ENCODE data around the gene INPP5A.
"Not testable (repeated sequence)": the region's sequence is repeated elsewhere in the genome, so short reads cannot be mapped to it uniquely, and the experiment has no call there.

INPP5A gene

GRCh38 chr10:132700156-132701098 lies 162.8 kb downstream of the INPP5A start:
- Histone ChIP-seq H3K9ac (ENCODE audit: low read depth, low read length) (no peak overlapping the region), H3K4me3 (ENCODE audit: low read depth, low read length) (no peak overlapping the region), H3K27me3 (ENCODE audit: control insufficient read depth, insufficient read depth, low read length) (no peaks in the 10 kb centered on the region), H3K9me3 (ENCODE audit: control insufficient read depth, insufficient read depth, low read length) (no peaks in the 10 kb centered on the region), H3K36me3 (ENCODE audit: control insufficient read depth, insufficient read depth, low read length) (peaks cover 6% of the 10 kb centered on the region), H3K4me1 (ENCODE audit: control insufficient read depth, insufficient read depth, low read length) (no peaks in the 10 kb centered on the region)

DNA sequence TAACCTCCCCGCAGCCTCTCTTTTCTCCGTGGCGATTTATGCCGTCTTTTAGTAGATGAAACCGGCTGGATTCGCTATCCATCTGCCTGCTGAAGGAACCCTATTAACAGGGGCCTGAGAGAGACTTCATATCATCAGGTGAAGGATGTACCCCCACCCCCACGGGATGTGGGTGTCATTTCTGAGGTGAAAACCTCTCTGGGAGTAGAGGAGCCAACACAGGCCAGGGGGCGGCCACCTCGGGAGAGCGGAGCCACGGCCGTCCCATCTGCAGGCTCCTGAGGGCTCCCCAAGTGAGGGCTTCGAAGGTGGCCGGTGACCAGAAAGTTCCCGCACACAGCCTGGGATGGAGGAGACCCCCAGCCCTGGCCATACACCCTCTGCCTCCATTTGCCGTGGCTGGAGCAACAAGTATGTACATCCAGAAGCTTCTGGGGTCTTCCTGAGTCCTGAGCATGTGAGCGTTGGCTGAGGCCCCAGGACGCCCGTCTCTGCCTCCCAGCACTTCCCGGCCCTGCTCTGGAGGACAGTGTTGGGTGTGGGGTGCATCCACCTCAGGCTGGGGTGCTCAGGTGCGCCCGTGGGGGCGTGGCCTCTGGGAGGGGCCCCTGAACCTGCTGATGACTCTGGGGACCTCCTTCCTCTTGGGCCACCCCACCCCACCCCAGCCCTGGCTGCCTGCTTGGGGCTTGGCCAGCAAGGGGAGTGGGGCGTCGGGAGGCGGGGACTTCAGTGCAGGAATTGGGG lies 163.7 kb downstream of the INPP5A start:
- H3K4me3 ChIP-seq (ENCODE audit: low read depth, low read length): no peak overlapping the region
- H3K36me3 ChIP-seq (ENCODE audit: control insufficient read depth, insufficient read depth, low read length): peaks cover 6% of the 10 kb centered on the region
- no peaks in the 10 kb centered on the region for H3K4me1 ChIP-seq (ENCODE audit: control insufficient read depth, insufficient read depth, low read length)
- H3K9ac ChIP-seq (ENCODE audit: low read depth, low read length): no peak overlapping the region
- H3K9me3 ChIP-seq (ENCODE audit: control insufficient read depth, insufficient read depth, low read length): no peaks in the 10 kb centered on the region
- H3K27me3 ChIP-seq (ENCODE audit: control insufficient read depth, insufficient read depth, low read length): no peaks in the 10 kb centered on the region

- H3K4me3 ChIP-seq (ENCODE audit: low read depth, low read length): no peak overlapping the region
- no peaks in the 10 kb centered on the region for H3K4me1 ChIP-seq (ENCODE audit: control insufficient read depth, insufficient read depth, low read length)
- H3K9ac ChIP-seq (ENCODE audit: low read depth, low read length): no peak overlapping the region
- no peaks in the 10 kb centered on the region for H3K9me3 ChIP-seq (ENCODE audit: control insufficient read depth, insufficient read depth, low read length)
- no peaks in the 10 kb centered on the region for H3K27me3 ChIP-seq (ENCODE audit: control insufficient read depth, insufficient read depth, low read length)
- H3K36me3 ChIP-seq (ENCODE audit: control insufficient read depth, insufficient read depth, low read length): peaks cover 6% of the 10 kb centered on the region
These were observed 164.2 kb downstream of the INPP5A start for GRCh38 chr10:132701846-132702190.

DNA sequence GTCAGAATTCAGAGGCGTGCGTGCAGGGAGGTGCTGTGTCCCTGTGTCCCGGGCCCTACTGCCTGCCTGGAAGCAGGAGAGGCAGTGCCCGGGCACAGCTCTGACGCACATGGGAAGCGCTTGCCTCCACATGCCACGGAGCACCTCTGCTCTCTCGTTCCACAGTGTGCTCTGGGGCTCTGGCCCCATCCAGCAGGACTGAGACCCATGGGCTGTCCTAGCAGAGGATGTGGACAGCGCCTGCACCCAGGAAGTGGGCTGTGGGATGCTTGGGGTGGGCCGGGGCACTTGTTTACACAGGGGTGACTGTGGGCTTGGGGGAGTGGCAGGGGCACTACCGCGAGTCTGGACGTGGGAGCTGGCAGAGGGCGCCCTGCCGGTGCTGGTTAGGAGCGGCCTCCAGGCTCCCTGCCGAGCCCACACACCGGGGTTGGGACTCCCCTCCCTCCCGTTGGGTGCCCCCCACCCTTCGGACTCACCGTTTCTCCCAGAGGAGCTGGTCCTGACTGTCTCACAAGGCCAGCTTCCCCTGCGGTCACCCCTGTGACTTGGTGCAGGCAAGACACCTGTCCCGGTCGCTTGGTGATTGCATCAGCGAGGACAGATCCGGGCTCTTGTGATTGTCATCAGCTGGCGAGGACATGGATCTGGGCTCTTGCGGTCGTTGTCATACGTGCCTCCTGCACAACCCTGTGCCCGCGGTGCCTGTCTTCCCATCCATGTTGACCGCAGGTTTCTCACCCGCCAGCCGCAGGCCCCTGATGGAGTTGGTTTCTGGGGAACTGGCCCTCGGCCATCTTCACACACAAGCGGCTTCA lies 165.2 kb downstream of the INPP5A start:
- H3K4me3 ChIP-seq (ENCODE audit: low read depth, low read length): no peak overlapping the region
- no peaks in the 10 kb centered on the region for H3K9me3 ChIP-seq (ENCODE audit: control insufficient read depth, insufficient read depth, low read length)
- H3K36me3 ChIP-seq (ENCODE audit: control insufficient read depth, insufficient read depth, low read length): peaks cover 6% of the 10 kb centered on the region
- H3K27me3 ChIP-seq (ENCODE audit: control insufficient read depth, insufficient read depth, low read length): no peaks in the 10 kb centered on the region
- H3K4me1 ChIP-seq (ENCODE audit: control insufficient read depth, insufficient read depth, low read length): no peaks in the 10 kb centered on the region
- no peak overlapping the region for H3K9ac ChIP-seq (ENCODE audit: low read depth, low read length)

DNA sequence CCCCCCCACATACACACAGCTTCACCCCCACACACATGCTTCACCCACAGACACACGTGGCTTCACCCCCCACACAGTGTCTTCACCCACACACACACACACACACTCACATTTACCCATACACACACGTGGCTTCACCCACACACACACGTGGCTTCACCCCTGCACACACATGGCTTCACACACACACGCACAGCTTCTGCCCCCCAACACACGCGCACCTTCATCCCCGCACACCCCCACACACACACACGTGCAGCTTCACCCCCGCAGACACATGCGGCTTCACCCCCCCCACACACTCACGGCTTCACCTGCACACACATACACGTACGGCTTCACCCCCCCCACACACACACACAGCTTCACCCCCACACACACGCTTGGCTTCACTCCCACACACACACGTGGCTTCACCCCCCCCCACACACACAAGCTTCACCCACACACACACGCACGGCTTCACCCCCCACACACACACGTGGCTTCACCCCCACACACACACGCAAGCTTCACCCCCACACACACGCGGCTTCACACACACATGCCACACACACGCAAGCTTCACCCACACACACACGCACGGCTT lies 165.9 kb downstream of the INPP5A start:
- Histone ChIP-seq H3K4me3 (ENCODE audit: low read depth, low read length) (no peak overlapping the region), H3K9ac (ENCODE audit: low read depth, low read length) (no peak overlapping the region), H3K4me1 (ENCODE audit: control insufficient read depth, insufficient read depth, low read length) (no peaks in the 10 kb centered on the region), H3K36me3 (ENCODE audit: control insufficient read depth, insufficient read depth, low read length) (peaks cover 6% of the 10 kb centered on the region), H3K9me3 (ENCODE audit: control insufficient read depth, insufficient read depth, low read length) (no peaks in the 10 kb centered on the region), H3K27me3 (ENCODE audit: control insufficient read depth, insufficient read depth, low read length) (no peaks in the 10 kb centered on the region)

DNA sequence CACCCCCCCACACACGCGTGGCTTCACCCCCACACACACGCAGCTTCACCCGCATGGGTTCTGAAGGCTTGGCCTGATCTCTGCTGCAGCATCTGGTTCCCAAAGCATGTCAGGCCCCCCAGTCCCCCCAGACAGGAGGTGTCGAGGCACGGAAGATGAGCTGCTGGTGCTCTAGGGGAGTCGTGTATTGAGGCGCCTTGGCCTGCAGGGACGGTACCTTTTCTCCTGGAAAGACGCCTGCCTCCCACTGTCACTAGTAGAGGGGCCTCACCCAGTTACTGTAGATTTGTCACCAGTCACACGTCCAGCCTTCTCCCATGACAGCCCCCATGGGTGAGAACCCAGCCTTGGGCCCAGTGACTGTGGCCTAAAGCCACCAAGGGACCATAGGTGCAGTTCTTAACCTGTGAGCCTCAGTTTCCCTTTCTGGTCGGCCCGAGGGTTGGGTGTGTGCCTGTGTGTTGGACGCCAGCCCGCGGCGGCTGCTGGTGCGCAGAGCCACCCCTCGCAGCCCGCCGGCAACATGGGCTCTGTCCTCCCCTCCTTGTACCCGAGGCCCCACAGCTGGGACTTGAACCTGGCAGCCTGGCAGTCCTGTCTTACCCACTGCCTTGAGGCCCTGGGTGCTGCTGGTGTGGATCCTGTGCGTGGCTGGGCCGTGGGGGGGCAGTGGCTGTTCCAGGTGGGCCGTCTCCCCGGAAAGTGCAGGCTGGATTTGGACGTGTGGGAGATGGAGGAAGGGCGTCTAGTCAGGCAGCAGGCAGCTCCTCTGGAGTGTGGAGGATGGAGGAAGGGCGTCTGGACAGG lies 166.6 kb downstream of the INPP5A start:
- Histone ChIP-seq H3K36me3 (ENCODE audit: control insufficient read depth, insufficient read depth, low read length) (peaks cover 6% of the 10 kb centered on the region), H3K9ac (ENCODE audit: low read depth, low read length) (no peak overlapping the region), H3K27me3 (ENCODE audit: control insufficient read depth, insufficient read depth, low read length) (no peaks in the 10 kb centered on the region), H3K9me3 (ENCODE audit: control insufficient read depth, insufficient read depth, low read length) (no peaks in the 10 kb centered on the region), H3K4me1 (ENCODE audit: control insufficient read depth, insufficient read depth, low read length) (no peaks in the 10 kb centered on the region), H3K4me3 (ENCODE audit: low read depth, low read length) (no peak overlapping the region)

DNA sequence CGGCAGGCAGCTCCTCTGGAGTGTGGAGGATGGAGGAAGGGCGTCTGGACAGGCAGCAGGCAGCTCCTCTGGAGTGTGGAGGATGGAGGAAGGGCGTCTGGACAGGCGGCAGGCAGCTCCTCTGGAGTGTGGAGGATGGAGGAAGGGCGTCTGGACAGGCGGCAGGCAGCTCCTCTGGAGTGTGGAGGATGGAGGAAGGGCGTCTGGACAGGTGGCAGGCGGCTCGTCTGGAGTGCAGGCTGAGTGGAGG lies 167.2 kb downstream of the INPP5A start:
- H3K9me3 ChIP-seq (ENCODE audit: control insufficient read depth, insufficient read depth, low read length); H3K27me3 ChIP-seq (ENCODE audit: control insufficient read depth, insufficient read depth, low read length); H3K4me1 ChIP-seq (ENCODE audit: control insufficient read depth, insufficient read depth, low read length); H3K4me3 ChIP-seq (ENCODE audit: low read depth, low read length); H3K9ac ChIP-seq (ENCODE audit: low read depth, low read length); H3K36me3 ChIP-seq (ENCODE audit: control insufficient read depth, insufficient read depth, low read length): not testable (repeated sequence)

DNA sequence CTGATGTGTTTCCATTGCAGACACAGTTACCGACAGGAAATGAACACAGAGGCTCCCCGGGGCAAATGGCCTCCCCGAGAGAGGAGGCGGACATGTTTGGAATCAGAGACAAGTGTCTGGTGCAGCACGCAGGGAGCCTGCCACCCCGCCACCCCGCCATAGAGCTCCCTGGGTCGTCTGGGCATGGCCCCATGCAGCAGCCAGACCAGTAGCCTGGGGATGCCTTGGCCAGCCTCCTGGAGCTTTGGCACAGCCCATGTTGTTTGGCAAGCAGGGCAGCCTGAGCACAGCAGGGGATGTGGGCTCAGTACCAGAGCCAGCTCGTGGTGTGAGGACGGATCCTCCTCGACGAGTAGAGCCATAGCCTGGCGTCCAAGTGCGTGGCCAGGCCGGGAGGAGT lies 167.6 kb downstream of the INPP5A start:
- Histone ChIP-seq H3K9me3 (ENCODE audit: control insufficient read depth, insufficient read depth, low read length) (no peaks in the 10 kb centered on the region), H3K9ac (ENCODE audit: low read depth, low read length) (no peak overlapping the region), H3K27me3 (ENCODE audit: control insufficient read depth, insufficient read depth, low read length) (no peaks in the 10 kb centered on the region), H3K4me3 (ENCODE audit: low read depth, low read length) (no peak overlapping the region), H3K36me3 (ENCODE audit: control insufficient read depth, insufficient read depth, low read length) (peaks cover 6% of the 10 kb centered on the region), H3K4me1 (ENCODE audit: control insufficient read depth, insufficient read depth, low read length) (no peaks in the 10 kb centered on the region)

DNA sequence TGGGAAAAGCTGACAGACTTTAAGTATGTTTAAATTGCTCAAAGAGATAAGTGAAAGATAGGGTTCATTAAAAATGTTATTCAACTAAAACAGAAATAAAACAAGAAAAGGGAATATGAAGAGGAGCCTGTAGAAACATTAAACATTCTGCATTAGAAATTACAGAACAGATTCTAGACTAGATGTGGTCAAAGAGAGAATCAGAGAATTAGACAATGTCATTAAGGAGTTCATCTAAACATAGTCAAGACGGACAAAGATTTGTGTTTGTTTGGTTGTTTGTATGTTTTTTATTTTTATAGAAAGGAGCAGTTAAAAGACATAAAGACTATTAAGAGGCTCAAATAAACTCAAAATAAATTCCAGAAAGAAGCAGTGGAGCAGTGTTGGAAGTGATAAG lies 168.4 kb downstream of the INPP5A start:
- Histone ChIP-seq H3K4me1 (ENCODE audit: control insufficient read depth, insufficient read depth, low read length) (no peaks in the 10 kb centered on the region), H3K4me3 (ENCODE audit: low read depth, low read length) (no peak overlapping the region), H3K27me3 (ENCODE audit: control insufficient read depth, insufficient read depth, low read length) (no peaks in the 10 kb centered on the region), H3K9ac (ENCODE audit: low read depth, low read length) (no peak overlapping the region), H3K36me3 (ENCODE audit: control insufficient read depth, insufficient read depth, low read length) (peaks cover 8% of the 10 kb centered on the region), H3K9me3 (ENCODE audit: control insufficient read depth, insufficient read depth, low read length) (no peaks in the 10 kb centered on the region)

- no peak overlapping the region for H3K4me3 ChIP-seq (ENCODE audit: low read depth, low read length)
- no peaks in the 10 kb centered on the region for H3K27me3 ChIP-seq (ENCODE audit: control insufficient read depth, insufficient read depth, low read length)
- H3K9ac ChIP-seq (ENCODE audit: low read depth, low read length): no peak overlapping the region
- no peaks in the 10 kb centered on the region for H3K4me1 ChIP-seq (ENCODE audit: control insufficient read depth, insufficient read depth, low read length)
- H3K9me3 ChIP-seq (ENCODE audit: control insufficient read depth, insufficient read depth, low read length): no peaks in the 10 kb centered on the region
- peaks cover 10% of the 10 kb centered on the region for H3K36me3 ChIP-seq (ENCODE audit: control insufficient read depth, insufficient read depth, low read length)
These were observed 169.1 kb downstream of the INPP5A start for GRCh38 chr10:132706701-132707100.

All from iPS-15b (cell line).